HEK293 (cell line): ENCODE measurements around the gene CSPG4.

Source experiments
- CTCF ChIA-PET: fragments of 350-600 bp; formaldehyde crosslinking; extraction: SDS; loops from one replicate; lab custom pipeline; 2021; ENCODE audit warnings: antibody characterized with exemption; lab: Yijun Ruan, JAX
- POLR2A ChIA-PET: fragments of 300-600 bp; formaldehyde crosslinking; extraction: SDS; loops from one replicate; lab custom pipeline; 2020; ENCODE audit warnings: antibody characterized with exemption, inconsistent platforms; lab: Yijun Ruan, JAX
- H3K27ac ChIP-seq: fragments of 200-500 bp; sonication (Bioruptor generic); 2 replicates; pipeline ENCODE4 v1.5.1; 2014; ENCODE audit warnings: low read depth, low read length, control low read depth, inconsistent platforms; ENCODE audit errors: extremely low read depth
- H3K36me3 ChIP-seq, 2 experiments: fragments of 200-500 bp in 1 of 2; sonication (Bioruptor generic) in 1 of 2; 1 replicate in 1 of 2; 2 replicates in 1 of 2; pipeline ENCODE4 v1.5.1; 2014 to 2017; ENCODE audit warnings: inconsistent platforms in 2 of 2, low read length in 2 of 2; ENCODE audit not compliant: control insufficient read depth in 2 of 2, insufficient read depth in 1 of 2
- H3K4me1 ChIP-seq: fragments of 200-500 bp; sonication (Bioruptor generic); 2 replicates; pipeline ENCODE4 v1.5.1; 2014; ENCODE audit warnings: mild to moderate bottlenecking, low read length, inconsistent platforms; ENCODE audit not compliant: control insufficient read depth, insufficient read depth
- H3K4me3 ChIP-seq: 2 replicates; pipeline ENCODE4 v1.5.1; 2011; ENCODE audit warnings: low read depth, mild to moderate bottlenecking, control low read depth, low read length, moderate library complexity
- H3K9me3 ChIP-seq: fragments of 200-500 bp; sonication (Bioruptor generic); 2 replicates; pipeline ENCODE4 v1.5.1; 2014; ENCODE audit warnings: low read depth, low read length, inconsistent platforms; ENCODE audit not compliant: control insufficient read depth, insufficient read depth
- AEBP2 ChIP-seq: fragments of 450-650 bp; formaldehyde crosslinking; IDR thresholded peaks from 2 replicates; pipeline ENCODE4 v1.5.1; 2016; ENCODE audit warnings: missing biosample characterization, missing genetic modification characterization, borderline replicate concordance
- EGR2 ChIP-seq: fragments of 450-650 bp; formaldehyde crosslinking; IDR thresholded peaks from 2 replicates; pipeline ENCODE4 v1.5.1; 2016; ENCODE audit warnings: low read depth, missing biosample characterization, missing genetic modification characterization
- GLIS1 ChIP-seq: fragments of 450-650 bp; formaldehyde crosslinking; IDR thresholded peaks from 2 replicates; pipeline ENCODE4 v1.5.1; 2016; ENCODE audit warnings: missing biosample characterization, missing genetic modification characterization
- KLF7 ChIP-seq: fragments of 450-650 bp; formaldehyde crosslinking; IDR thresholded peaks from 2 replicates; pipeline ENCODE4 v1.5.1; 2016; ENCODE audit warnings: missing biosample characterization, missing genetic modification characterization, borderline replicate concordance
- MZF1 ChIP-seq: fragments of 450-650 bp; formaldehyde crosslinking; IDR thresholded peaks from 2 replicates; pipeline ENCODE4 v1.5.1; 2017; ENCODE audit warnings: missing biosample characterization, missing genetic modification characterization, borderline replicate concordance
- SETDB1 ChIP-seq: IDR thresholded peaks from one replicate; pipeline ENCODE4 v1.6.1; 2017; ENCODE audit warnings: mild to moderate bottlenecking, low read length, moderate library complexity, mixed read lengths; ENCODE audit not compliant: insufficient read length
- TRIM28 ChIP-seq: IDR thresholded peaks from 2 replicates; pipeline ENCODE4 v1.6.1; 2011; ENCODE audit warnings: low read length, control low read depth, borderline replicate concordance
- ZBTB6 ChIP-seq: fragments of 450-650 bp; formaldehyde crosslinking; IDR thresholded peaks from 2 replicates; pipeline ENCODE4 v1.5.1; 2017; ENCODE audit warnings: missing biosample characterization, missing genetic modification characterization
- ZNF112 ChIP-seq: fragments of 450-650 bp; formaldehyde crosslinking; IDR thresholded peaks from 2 replicates; pipeline ENCODE4 v1.5.0; 2017; ENCODE audit warnings: missing biosample characterization, missing genetic modification characterization
- ZNF132 ChIP-seq: fragments of 450-650 bp; formaldehyde crosslinking; IDR thresholded peaks from 2 replicates; pipeline ENCODE4 v1.5.1; 2017; ENCODE audit warnings: missing biosample characterization, missing genetic modification characterization, borderline replicate concordance
- ZNF169 ChIP-seq: fragments of 450-650 bp; formaldehyde crosslinking; IDR thresholded peaks from 2 replicates; pipeline ENCODE4 v1.5.1; 2016; ENCODE audit warnings: missing biosample characterization, missing genetic modification characterization
- ZNF174 ChIP-seq: fragments of 450-650 bp; formaldehyde crosslinking; IDR thresholded peaks from 2 replicates; pipeline ENCODE4 v1.5.0; 2017; ENCODE audit warnings: missing biosample characterization, mild to moderate bottlenecking, missing genetic modification characterization
- ZNF274 ChIP-seq, 2 experiments: fragments of 200-500 bp in 1 of 2; fragments of 450-650 bp in 1 of 2; sonication (Bioruptor generic) in 1 of 2; formaldehyde crosslinking in 1 of 2; IDR thresholded peaks; 2 replicates each; pipeline versions ENCODE4 v1.5.1 to v1.6.1; 2014 to 2016; ENCODE audit warnings: borderline replicate concordance in 1 of 2, inconsistent platforms in 1 of 2, low read length in 1 of 2, missing biosample characterization in 1 of 2, missing genetic modification characterization in 1 of 2
- ZNF280C ChIP-seq: fragments of 450-650 bp; formaldehyde crosslinking; IDR thresholded peaks from 2 replicates; pipeline ENCODE4 v1.5.1; 2016; ENCODE audit warnings: missing biosample characterization, missing genetic modification characterization
- ZNF513 ChIP-seq: fragments of 450-650 bp; IDR thresholded peaks from 2 replicates; pipeline ENCODE4 v1.5.1; 2018; ENCODE audit warnings: missing biosample characterization, missing genetic modification characterization
- ZNF544 ChIP-seq: fragments of 450-650 bp; formaldehyde crosslinking; IDR thresholded peaks from 2 replicates; pipeline ENCODE4 v1.5.0; 2017; ENCODE audit warnings: missing biosample characterization, missing genetic modification characterization
- ZNF580 ChIP-seq: fragments of 450-650 bp; formaldehyde crosslinking; IDR thresholded peaks from 2 replicates; pipeline ENCODE4 v1.5.1; 2016; ENCODE audit warnings: missing biosample characterization, missing genetic modification characterization
- ZNF624 ChIP-seq: fragments of 450-650 bp; formaldehyde crosslinking; IDR thresholded peaks from 2 replicates; pipeline ENCODE4 v1.5.1; 2017; ENCODE audit warnings: missing biosample characterization, missing genetic modification characterization
- ZNF645 ChIP-seq: fragments of 450-650 bp; formaldehyde crosslinking; IDR thresholded peaks from 2 replicates; pipeline ENCODE4; 2016; ENCODE audit warnings: missing biosample characterization, missing genetic modification characterization
- ZNF704 ChIP-seq: fragments of 450-650 bp; formaldehyde crosslinking; IDR thresholded peaks from 2 replicates; pipeline ENCODE4 v1.5.1; 2016; ENCODE audit warnings: missing biosample characterization, missing genetic modification characterization

Gene CSPG4

GRCh38 chr15:75659928-75660645 lies 52.6 kb downstream of the CSPG4 start (continued):
- no peak for TF ChIP-seq EGR2 (tag by site-specific recombination)
- no peak for TF ChIP-seq SETDB1
- no peak for TF ChIP-seq ZNF274 (IDR thresholded peaks at IDR 0.05; ENCODE audit: low read length)
- TF ChIP-seq ZNF274 (tag by site-specific recombination; IDR thresholded peaks at IDR 0.05; ENCODE audit: borderline replicate concordance) = no peak
- TF ChIP-seq ZNF580 (tag by site-specific recombination) = no peak
- TF ChIP-seq, all 188 proteins: peak for 0

- Histone ChIP-seq H3K4me3 (no peak overlapping the region), H3K4me1 (no peaks in the 10 kb centered on the region), H3K36me3 (peaks cover 0 to 9% of the 10 kb centered on the region in 2 experiments; a peak in 1 of 3 replicates), H3K27ac (no peak overlapping the region), H3K9me3 (no peaks in the 10 kb centered on the region)
- ChIA-PET CTCF (no interaction called here), POLR2A (no interaction called here)
- TF ChIP-seq ZNF174 (no peak), ZNF624 (tag by site-specific recombination) (no peak), ZBTB6 (no peak), AEBP2 (tag by site-specific recombination) (no peak), ZNF132 (tag by site-specific recombination) (no peak), KLF7 (no peak), ZNF645 (tag by site-specific recombination) (no peak), GLIS1 (tag by site-specific recombination) (no peak; the same call in 1 of the 2 replicates)
These were observed 53.4 kb downstream of the CSPG4 start for GRCh38 chr15:75659141-75659771.

- H3K4me1 ChIP-seq = no peaks in the 10 kb centered on the region
- CTCF ChIA-PET = no interaction called here
- TF ChIP-seq MZF1 (tag by site-specific recombination) (no peak), ZNF112 (tag by site-specific recombination) (no peak), ZNF280C (tag by site-specific recombination) (no peak), ZNF169 (tag by site-specific recombination) (no peak), ZNF513 (no peak), TRIM28 (no peak), ZNF544 (no peak), ZNF704 (tag by site-specific recombination) (no peak)
These were observed 55.8 kb downstream of the CSPG4 start for GRCh38 chr15:75656813-75657212.

More at GRCh38 chr15:75656813-75657212, 55.8 kb downstream of the CSPG4 start:
- POLR2A ChIA-PET = no interaction called here
- Histone ChIP-seq H3K9me3 (no peaks in the 10 kb centered on the region), H3K27ac (no peak overlapping the region), H3K4me3 (no peak overlapping the region), H3K36me3 (peaks cover 0 to 9% of the 10 kb centered on the region in 2 experiments; a peak in 1 of 3 replicates)
